ENCODE data around the gene HNRNPD. TPM values are rescaled to one million over a fixed set of nuclear protein-coding genes. Genes with fewer than 3 reads are reported as not detected.

The HNRNPD gene
- total RNA-seq, 2 donors from 2014 or later, result 48.7 to 87.3 TPM

- Histone ChIP-seq H3K4me3 (no peak overlapping the region), H3K9me3 (no peaks in the 10 kb centered on the region), H3K4me1 (replicated peaks) (no peaks in the 10 kb centered on the region), H3K27me3 (replicated peaks; ENCODE audit: insufficient read depth) (no peaks in the 10 kb centered on the region), H3K36me3 (no peaks in the 10 kb centered on the region), H3K27ac (no peak overlapping the region)
- 91% methylated on average over 2 of the region's 2 CpGs for WGBS
- DNase-seq (ENCODE audit: low spot score), result no peak
- no peak for TF ChIP-seq POLR2A (IDR thresholded peaks at IDR 0.05)
- no peak for TF ChIP-seq CTCF (IDR thresholded peaks at IDR 0.05)
- TF ChIP-seq POLR2AphosphoS5 (IDR thresholded peaks at IDR 0.05), result no peak
- intact Hi-C loops (cut with DNase I), result no loop called here
Measured at GRCh38 chr4:82382751-82383150, 9.0 kb upstream of the HNRNPD start.

DNA sequence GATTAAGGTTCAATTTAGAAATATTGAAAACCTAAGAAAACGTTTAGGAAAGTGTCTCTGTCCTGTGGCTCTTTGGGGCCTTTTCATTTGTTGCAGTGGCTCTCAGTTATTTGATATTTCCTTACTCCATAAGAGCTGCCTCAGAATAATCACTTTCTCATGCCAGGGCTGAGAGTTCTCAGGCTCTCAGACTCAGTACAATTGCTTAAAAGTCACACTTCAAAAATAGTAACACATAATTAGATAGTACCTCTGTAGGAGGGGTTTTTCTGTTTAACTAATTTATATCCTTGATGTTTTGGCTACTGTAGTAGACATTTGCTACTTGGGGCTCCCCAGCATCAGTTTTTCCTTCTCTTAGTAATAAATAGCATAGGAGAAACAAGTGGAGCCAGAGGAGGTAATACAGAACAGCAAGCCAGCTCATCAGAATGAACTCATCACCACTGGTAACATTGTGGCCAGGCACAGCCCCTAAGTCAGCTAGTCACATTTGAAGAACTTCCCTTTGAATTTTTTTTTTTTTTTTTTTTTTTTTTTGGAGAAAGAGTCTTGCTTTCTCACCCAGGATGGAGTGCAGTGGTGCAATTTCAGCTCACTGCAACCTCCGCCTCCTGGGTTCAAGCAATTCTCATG is 8.0 kb upstream of the HNRNPD start:
- 95% methylated on average over 2 of the region's 2 CpGs for WGBS
- no peak overlapping the region for H3K27ac ChIP-seq
- H3K36me3 ChIP-seq, result no peaks in the 10 kb centered on the region
- H3K4me3 ChIP-seq, result no peak overlapping the region
- intact Hi-C loops (cut with DNase I), result no loop called here
- TF ChIP-seq CTCF (IDR thresholded peaks at IDR 0.05) (no peak), POLR2AphosphoS5 (IDR thresholded peaks at IDR 0.05) (no peak), POLR2A (IDR thresholded peaks at IDR 0.05) (no peak)
- no peaks in the 10 kb centered on the region for H3K4me1 ChIP-seq (replicated peaks)
- H3K9me3 ChIP-seq, result no peaks in the 10 kb centered on the region
- no peaks in the 10 kb centered on the region for H3K27me3 ChIP-seq (replicated peaks; ENCODE audit: insufficient read depth)
- DNase-seq (ENCODE audit: low spot score), result no peak

DNA sequence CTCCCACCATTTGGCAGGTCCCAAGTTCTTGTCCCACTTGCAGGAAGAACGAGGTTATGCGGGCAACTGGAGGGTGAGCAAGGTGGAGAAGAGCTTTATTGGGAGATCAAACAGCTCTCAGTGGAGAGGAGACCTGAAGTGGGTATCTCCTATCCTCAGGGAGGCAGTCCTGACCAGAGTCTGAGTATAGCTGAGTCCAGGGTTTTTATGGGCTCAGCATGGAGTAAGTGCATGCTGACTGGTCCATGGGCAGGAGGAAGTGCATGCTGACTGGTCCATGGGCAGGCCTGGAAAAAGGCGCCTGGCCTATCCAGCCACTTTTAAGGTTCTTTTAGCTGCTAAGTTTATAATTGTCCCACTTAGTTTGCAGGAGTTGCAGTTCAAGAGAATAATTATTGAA is 7.4 kb upstream of the HNRNPD start:
- WGBS, result 98% methylated on average over 3 of the region's 3 CpGs
- intact Hi-C loops (cut with DNase I), result no loop called here

GRCh38 chr4:82380831-82381230 is 7.0 kb upstream of the HNRNPD start:
- Histone ChIP-seq H3K9me3 (no peaks in the 10 kb centered on the region), H3K36me3 (no peaks in the 10 kb centered on the region), H3K4me3 (no peak overlapping the region), H3K27me3 (replicated peaks; ENCODE audit: insufficient read depth) (no peaks in the 10 kb centered on the region), H3K4me1 (replicated peaks) (no peaks in the 10 kb centered on the region), H3K27ac (no peak overlapping the region)
- WGBS, result 95% methylated on average over 4 of the region's 4 CpGs
- TF ChIP-seq POLR2A (IDR thresholded peaks at IDR 0.05), result no peak
- no peak for TF ChIP-seq POLR2AphosphoS5 (IDR thresholded peaks at IDR 0.05)
- no peak for TF ChIP-seq CTCF (IDR thresholded peaks at IDR 0.05)
- intact Hi-C loops (cut with DNase I), result no loop called here
- DNase-seq (ENCODE audit: low spot score), result no peak

More for the DNA sequence above, 7.4 kb upstream of the HNRNPD start:
- Histone ChIP-seq H3K27ac (no peak overlapping the region), H3K9me3 (no peaks in the 10 kb centered on the region), H3K27me3 (replicated peaks; ENCODE audit: insufficient read depth) (no peaks in the 10 kb centered on the region), H3K4me3 (no peak overlapping the region), H3K4me1 (replicated peaks) (no peaks in the 10 kb centered on the region), H3K36me3 (no peaks in the 10 kb centered on the region)
- DNase-seq (ENCODE audit: low spot score), result no peak
- no peak for TF ChIP-seq POLR2A (IDR thresholded peaks at IDR 0.05)
- no peak for TF ChIP-seq CTCF (IDR thresholded peaks at IDR 0.05)
- no peak for TF ChIP-seq POLR2AphosphoS5 (IDR thresholded peaks at IDR 0.05)

DNA sequence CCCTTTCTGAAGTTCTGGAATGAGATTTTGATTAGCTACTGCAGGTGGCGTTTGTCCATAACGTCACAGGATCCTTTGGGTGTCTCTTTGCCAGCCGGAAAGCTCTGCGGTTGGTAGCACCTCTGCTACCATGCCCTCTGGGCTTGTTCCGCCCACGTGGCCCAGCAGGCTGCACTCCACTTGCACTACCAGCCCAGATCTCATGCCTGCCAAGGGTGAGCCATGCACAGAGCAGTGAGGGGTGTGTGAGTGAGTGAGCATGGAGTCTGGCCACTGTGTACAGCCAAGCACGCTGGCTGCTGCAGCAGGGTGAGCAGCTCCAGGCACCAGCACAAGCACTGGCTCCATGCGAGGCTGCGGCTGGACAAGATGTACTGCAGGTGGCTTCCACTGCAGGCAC is 6.6 kb upstream of the HNRNPD start:
- Histone ChIP-seq H3K27ac (no peak overlapping the region), H3K27me3 (replicated peaks; ENCODE audit: insufficient read depth) (no peaks in the 10 kb centered on the region), H3K4me1 (replicated peaks) (no peaks in the 10 kb centered on the region), H3K9me3 (no peaks in the 10 kb centered on the region), H3K36me3 (no peaks in the 10 kb centered on the region), H3K4me3 (no peak overlapping the region)
- peak; percentile 66 for TF ChIP-seq POLR2AphosphoS5 (IDR thresholded peaks at IDR 0.05)
- no peak for TF ChIP-seq POLR2A (IDR thresholded peaks at IDR 0.05)
- peak in 1 of 4 experiments; percentile 22 for TF ChIP-seq CTCF (IDR thresholded peaks at IDR 0.05)
- intact Hi-C loops (cut with DNase I), result no loop called here
- 56% methylated on average over 9 of the region's 9 CpGs for WGBS
- peak; percentile 70 for DNase-seq (ENCODE audit: low spot score)
